ENCODE data around the gene GABRA4.

The GABRA4 gene

GRCh38 chr4:46924789-46925529 is 68.4 kb downstream of the GABRA4 start:
- no peak for DNase-seq

GRCh38 chr4:46922205-46922604 is 71.2 kb downstream of the GABRA4 start:
- DNase-seq: no peak

- DNase-seq: no peak
Measured at GRCh38 chr4:46909078-46909477, 84.3 kb downstream of the GABRA4 start, which contains the start of gene COX7B2. Gene COX7B2 (minus strand): TSS chr4:46909245. CDS start chr4:46735192, 174,053 bp downstream.

- no peak for DNase-seq
Measured at GRCh38 chr4:46908148-46908547, 85.2 kb downstream of the GABRA4 start.

- no peak for DNase-seq
Measured at GRCh38 chr4:46900082-46900481, 93.3 kb downstream of the GABRA4 start.

GRCh38 chr4:46894826-46895225 is 98.6 kb downstream of the GABRA4 start:
- DNase-seq: no peak

GRCh38 chr4:46890056-46890455 is 103.3 kb downstream of the GABRA4 start:
- no peak for DNase-seq

GRCh38 chr4:46889410-46889809 is 104.0 kb downstream of the GABRA4 start:
- no peak for DNase-seq

- DNase-seq: no peak
Measured at GRCh38 chr4:46886711-46887110, 106.7 kb downstream of the GABRA4 start.

GRCh38 chr4:46878641-46879040 is 114.7 kb downstream of the GABRA4 start:
- DNase-seq: no peak

- no peak for DNase-seq
Measured at GRCh38 chr4:46874811-46875210, 118.6 kb downstream of the GABRA4 start.

- no peak for DNase-seq
Measured at GRCh38 chr4:46870411-46870810, 123.0 kb downstream of the GABRA4 start.

Measured in activated gamma-delta T cell (primary cell).